Lower lobe of right lung (tissue), 2 donors: ENCODE results near the gene CAPN15. TPM values are rescaled to one million over a fixed set of nuclear protein-coding genes. Genes with fewer than 3 reads are reported as not detected.

Experiments
- ATAC-seq, 2 donors: fragments of 200-7000 bp; cut with Tn5 transposase; one replicate each; pipeline ENCODE4 v1.9.1; 2020 to 2022; ENCODE audit warnings: mild to moderate bottlenecking in 2 of 2, moderate library complexity in 2 of 2
- DNase-seq: peaks from one replicate; pipeline ENCODE4 v3.0.0-alpha.2; 2020
- H3K27ac ChIP-seq: fragments of 200-600 bp; one replicate; pipeline ENCODE4 v1.8.0; 2022
- H3K27me3 ChIP-seq: fragments of 200-600 bp; one replicate; pipeline ENCODE4 v1.8.0; 2022; ENCODE audit warnings: low read depth
- H3K36me3 ChIP-seq: fragments of 200-600 bp; one replicate; pipeline ENCODE4 v1.8.0; 2022; ENCODE audit warnings: mild to moderate bottlenecking
- H3K4me1 ChIP-seq: fragments of 200-600 bp; one replicate; pipeline ENCODE4 v1.8.0; 2022
- H3K4me3 ChIP-seq: fragments of 200-600 bp; one replicate; pipeline ENCODE4 v1.8.0; 2022; ENCODE audit warnings: mild to moderate bottlenecking
- H3K9me3 ChIP-seq: fragments of 200-600 bp; one replicate; pipeline ENCODE4 v1.8.0; 2022
- intact Hi-C: fragments of 100-400 bp; cut with DNase I; formaldehyde crosslinking; loops from one replicate; pipeline ENCODE4 v1.11.0; 2022
- total RNA-seq: library from RNA; stranded (reverse); fragmentation: NEBNext Ultra II Directional; extraction: Animal tissue kit (Norgen Biotek cat#: 25700); gene quantifications from one replicate; pipeline ENCODE4 v1.2.1, GENCODE V29; 2021
- TF ChIP-seq, protein P1 (sequence below): fragments of 200-600 bp; IDR thresholded peaks from one replicate; pipeline ENCODE4 v1.8.0; 2022; ENCODE audit warnings: antibody characterized with exemption, mild to moderate bottlenecking
- donor health status: DM: no; HTN: yes; CAD: no; lungs with severe emphysema.

CAPN15 gene
- total RNA-seq, 1 donor from 2014 or later, result 44.3 TPM

DNA sequence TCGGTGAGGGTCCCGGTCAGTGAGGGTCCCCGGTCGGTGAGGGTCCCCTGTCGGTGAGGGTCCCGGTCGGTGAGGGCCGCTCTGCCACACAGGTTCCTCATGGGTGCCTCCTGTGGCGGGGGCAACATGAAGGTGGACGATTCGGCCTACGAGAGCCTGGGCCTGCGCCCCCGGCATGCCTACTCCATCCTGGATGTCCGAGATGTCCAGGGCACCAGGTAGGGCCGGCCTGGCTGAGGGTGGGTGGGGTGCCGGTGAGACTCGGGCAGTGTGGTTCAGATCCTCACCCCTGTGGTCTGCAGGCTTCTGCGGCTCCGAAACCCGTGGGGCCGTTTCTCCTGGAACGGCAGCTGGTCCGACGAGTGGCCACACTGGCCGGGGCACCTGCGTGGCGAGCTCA is 23.7 kb downstream of the CAPN15 start:
- intact Hi-C loops, result no loop called here
- Histone ChIP-seq H3K27me3 (no peaks in the 10 kb centered on the region), H3K9me3 (no peaks in the 10 kb centered on the region), H3K4me3 (no peak overlapping the region), H3K27ac (no peak overlapping the region), H3K36me3 (peaks cover 53% of the 10 kb centered on the region), H3K4me1 (no peaks in the 10 kb centered on the region)
- no peak for DNase-seq
- no peak for ATAC-seq
- TF ChIP-seq, protein P1, sequence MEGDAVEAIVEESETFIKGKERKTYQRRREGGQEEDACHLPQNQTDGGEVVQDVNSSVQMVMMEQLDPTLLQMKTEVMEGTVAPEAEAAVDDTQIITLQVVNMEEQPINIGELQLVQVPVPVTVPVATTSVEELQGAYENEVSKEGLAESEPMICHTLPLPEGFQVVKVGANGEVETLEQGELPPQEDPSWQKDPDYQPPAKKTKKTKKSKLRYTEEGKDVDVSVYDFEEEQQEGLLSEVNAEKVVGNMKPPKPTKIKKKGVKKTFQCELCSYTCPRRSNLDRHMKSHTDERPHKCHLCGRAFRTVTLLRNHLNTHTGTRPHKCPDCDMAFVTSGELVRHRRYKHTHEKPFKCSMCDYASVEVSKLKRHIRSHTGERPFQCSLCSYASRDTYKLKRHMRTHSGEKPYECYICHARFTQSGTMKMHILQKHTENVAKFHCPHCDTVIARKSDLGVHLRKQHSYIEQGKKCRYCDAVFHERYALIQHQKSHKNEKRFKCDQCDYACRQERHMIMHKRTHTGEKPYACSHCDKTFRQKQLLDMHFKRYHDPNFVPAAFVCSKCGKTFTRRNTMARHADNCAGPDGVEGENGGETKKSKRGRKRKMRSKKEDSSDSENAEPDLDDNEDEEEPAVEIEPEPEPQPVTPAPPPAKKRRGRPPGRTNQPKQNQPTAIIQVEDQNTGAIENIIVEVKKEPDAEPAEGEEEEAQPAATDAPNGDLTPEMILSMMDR, result no peak

DNA sequence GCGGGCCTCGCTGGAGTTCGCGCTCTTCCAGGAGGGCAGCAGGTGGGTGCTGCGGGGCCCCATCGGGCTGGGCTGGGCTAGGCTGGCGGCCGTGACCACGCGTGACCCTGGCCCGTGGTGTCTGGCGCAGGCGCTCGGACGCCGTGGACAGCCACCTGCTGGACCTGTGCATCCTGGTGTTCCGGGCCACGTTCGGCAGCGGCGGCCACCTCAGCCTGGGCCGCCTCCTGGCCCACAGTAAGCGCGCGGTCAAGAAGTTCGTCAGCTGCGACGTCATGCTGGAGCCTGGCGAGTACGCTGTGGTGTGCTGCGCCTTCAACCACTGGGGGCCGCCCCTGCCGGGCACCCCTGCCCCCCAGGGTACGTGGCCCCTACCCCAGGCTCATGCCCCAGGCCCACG is 24.7 kb downstream of the CAPN15 start:
- no peaks in the 10 kb centered on the region for H3K9me3 ChIP-seq
- peaks cover 51% of the 10 kb centered on the region for H3K36me3 ChIP-seq
- no peaks in the 10 kb centered on the region for H3K27me3 ChIP-seq
- TF ChIP-seq, protein P1, result no peak
- H3K4me3 ChIP-seq, result no peak overlapping the region
- H3K4me1 ChIP-seq, result no peaks in the 10 kb centered on the region
- intact Hi-C loops, result no loop called here
- DNase-seq, result no peak
- no peak for ATAC-seq
- H3K27ac ChIP-seq, result no peak overlapping the region

DNA sequence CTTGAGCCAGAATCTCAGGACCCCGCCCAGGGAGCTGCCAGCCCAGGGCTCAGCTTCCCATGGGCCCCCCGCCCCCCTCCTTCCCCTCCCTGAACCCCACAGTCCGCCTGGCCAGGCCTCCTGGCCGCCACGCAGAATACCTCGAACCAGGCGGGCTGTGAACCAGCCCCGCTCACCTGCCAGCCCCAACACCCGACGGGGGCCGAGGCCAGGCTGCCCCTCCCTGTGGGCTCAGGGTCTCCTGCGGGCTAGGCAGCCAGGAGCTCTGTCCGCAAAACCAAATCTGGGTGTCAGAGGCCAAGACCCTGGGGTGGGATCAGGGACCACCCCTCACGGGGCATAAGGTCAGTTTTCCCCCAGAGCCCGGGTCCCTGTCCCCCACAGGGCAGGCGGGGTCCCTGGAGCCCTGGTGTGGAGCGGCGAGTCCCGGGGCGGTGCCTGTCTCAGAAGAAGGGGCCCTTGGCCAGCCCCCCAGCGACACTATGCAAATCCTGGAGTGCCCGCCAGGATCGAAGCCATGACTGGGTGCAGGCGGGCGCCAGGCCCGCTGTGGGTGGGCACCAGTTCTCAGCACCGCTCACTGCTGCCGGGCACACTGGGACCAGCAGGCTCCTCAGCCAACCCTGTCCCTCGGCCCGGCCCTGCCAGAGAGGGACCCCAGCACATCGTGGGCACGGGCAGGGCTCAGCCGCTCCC is 26.2 kb downstream of the CAPN15 start:
- Histone ChIP-seq H3K36me3 (peaks cover 40% of the 10 kb centered on the region), H3K4me3 (no peak overlapping the region), H3K9me3 (no peaks in the 10 kb centered on the region), H3K27ac (no peak overlapping the region), H3K27me3 (peaks cover 14% of the 10 kb centered on the region), H3K4me1 (no peaks in the 10 kb centered on the region)
- intact Hi-C loops, result no loop called here
- DNase-seq, result no peak
- ATAC-seq, result no peak
- TF ChIP-seq, protein P1, result no peak

DNA sequence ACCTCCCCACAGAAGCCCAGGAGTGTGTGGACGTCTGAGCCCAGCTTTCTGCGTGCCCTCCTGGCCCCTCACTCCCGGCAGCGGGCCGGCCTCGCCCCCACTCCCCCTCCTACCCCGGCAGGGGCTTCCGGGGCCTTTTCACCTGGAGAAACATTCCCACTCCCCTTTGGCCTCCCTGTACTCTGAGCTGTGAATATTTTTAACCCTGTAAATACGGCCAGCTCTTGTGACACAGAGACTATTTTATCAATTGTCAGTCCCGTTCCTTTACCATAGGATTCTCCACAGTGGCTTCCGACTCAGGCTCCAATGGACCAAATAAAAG is 26.7 kb downstream of the CAPN15 start:
- H3K9me3 ChIP-seq, result no peaks in the 10 kb centered on the region
- intact Hi-C loops, result no loop called here
- H3K27me3 ChIP-seq, result peaks cover 19% of the 10 kb centered on the region
- DNase-seq (no peak), ATAC-seq (no peak)
- H3K36me3 ChIP-seq, result peaks cover 34% of the 10 kb centered on the region
- H3K27ac ChIP-seq, result no peak overlapping the region
- H3K4me3 ChIP-seq, result no peak overlapping the region
- TF ChIP-seq, protein P1, result no peak
- no peaks in the 10 kb centered on the region for H3K4me1 ChIP-seq

DNA sequence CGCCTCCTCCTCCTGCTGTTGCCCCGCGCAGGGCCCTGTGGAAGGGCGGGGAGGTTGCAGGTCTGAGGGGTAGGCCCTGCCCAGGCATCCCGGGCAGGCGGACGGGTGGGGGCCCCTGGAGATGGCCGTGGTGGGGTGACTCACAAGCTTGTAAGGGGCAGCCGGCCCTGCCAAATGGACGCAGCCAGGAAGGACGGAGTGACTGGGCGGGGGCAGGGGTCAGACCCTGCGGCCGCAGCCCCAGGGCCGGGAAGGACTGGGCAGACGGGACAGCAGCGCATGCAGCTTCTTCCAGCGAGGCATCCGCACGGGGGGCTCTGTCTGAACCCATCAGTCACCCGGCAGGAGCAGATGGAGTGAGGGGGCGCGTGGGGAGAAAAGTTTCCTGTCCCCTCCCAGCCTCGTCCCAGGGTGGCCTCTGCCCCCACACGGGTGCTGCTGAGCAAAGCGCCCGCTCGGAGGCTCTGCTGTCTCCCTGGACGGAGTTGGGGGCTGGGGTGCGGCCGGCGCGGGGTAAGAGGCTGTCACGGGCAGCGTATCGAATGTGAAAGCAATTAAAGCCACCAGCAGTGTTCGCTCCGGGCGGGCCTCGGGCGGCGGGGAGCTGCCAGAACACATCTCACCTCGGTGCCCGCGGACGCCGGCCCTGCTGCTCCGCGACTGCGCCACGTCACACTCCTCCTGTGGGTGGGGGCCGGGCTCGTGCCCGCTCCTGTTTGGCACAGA is 27.3 kb downstream of the CAPN15 start:
- DNase-seq, result no peak

More for the DNA sequence above, 27.3 kb downstream of the CAPN15 start:
- no peak overlapping the region for H3K27ac ChIP-seq
- peaks cover 29% of the 10 kb centered on the region for H3K36me3 ChIP-seq
- H3K9me3 ChIP-seq, result no peaks in the 10 kb centered on the region
- peaks cover 25% of the 10 kb centered on the region for H3K27me3 ChIP-seq
- H3K4me3 ChIP-seq, result no peak overlapping the region
- no peaks in the 10 kb centered on the region for H3K4me1 ChIP-seq
- ATAC-seq, result no peak
- intact Hi-C loops, result no loop called here
- TF ChIP-seq, protein P1, result no peak
